ENCODE measurements around the gene CCDC51. TPM values are rescaled to one million over a fixed set of nuclear protein-coding genes. Genes with fewer than 3 reads are reported as not detected.

Gene CCDC51
- total and polyA plus RNA-seq, 2 of the 13 experiments (the other 11 are each of a cell fraction or from before 2014, with no cell fraction given): 18.1 to 29.4 TPM

- TF ChIP-seq ZBTB20 (CRISPR knock-in tag; IDR thresholded peaks at IDR 0.05; ENCODE audit: borderline replicate concordance, low read depth) (0 out of 2 replicates have a peak, but pooled peaks have one; percentile 27), POLR2AphosphoS5 (IDR thresholded peaks at IDR 0.05; ENCODE audit: low read depth, low read length) (no peak), ZNF7 (CRISPR knock-in tag; IDR thresholded peaks at IDR 0.05) (no peak), CTCF (CRISPR knock-in tag; IDR thresholded peaks at IDR 0.05) (peak; percentile 100), SOX5 (CRISPR knock-in tag; IDR thresholded peaks at IDR 0.05; ENCODE audit: borderline replicate concordance) (peak; percentile 47; the same call in 1 of the 2 replicates), ZNF101 (CRISPR knock-in tag; IDR thresholded peaks at IDR 0.05; ENCODE audit: borderline replicate concordance, low read depth) (0 out of 2 replicates have a peak, but pooled peaks have one; percentile 26), USF2 (IDR thresholded peaks at IDR 0.05; ENCODE audit: low read depth, low read length) (no peak), USF2 (CRISPR knock-in tag; IDR thresholded peaks at IDR 0.05; ENCODE audit: borderline replicate concordance) (no peak), ZNF350 (CRISPR knock-in tag; IDR thresholded peaks at IDR 0.05; ENCODE audit: borderline replicate concordance, low read depth) (peak; percentile 68), CSRNP2 (CRISPR knock-in tag; conservative IDR thresholded peaks at IDR 0.05; ENCODE audit: low read depth) (no peak), NR2F2 (IDR thresholded peaks at IDR 0.05; ENCODE audit: borderline replicate concordance, low read depth) (no peak), SIX4 (CRISPR knock-in tag; IDR thresholded peaks at IDR 0.05) (no peak), NR2C2 (CRISPR knock-in tag; IDR thresholded peaks at IDR 0.05; ENCODE audit: borderline replicate concordance) (peak; percentile 46; the same call in 1 of the 2 replicates), DR1 (CRISPR knock-in tag; IDR thresholded peaks at IDR 0.05) (no peak)
- TF ChIP-seq, protein P1, sequence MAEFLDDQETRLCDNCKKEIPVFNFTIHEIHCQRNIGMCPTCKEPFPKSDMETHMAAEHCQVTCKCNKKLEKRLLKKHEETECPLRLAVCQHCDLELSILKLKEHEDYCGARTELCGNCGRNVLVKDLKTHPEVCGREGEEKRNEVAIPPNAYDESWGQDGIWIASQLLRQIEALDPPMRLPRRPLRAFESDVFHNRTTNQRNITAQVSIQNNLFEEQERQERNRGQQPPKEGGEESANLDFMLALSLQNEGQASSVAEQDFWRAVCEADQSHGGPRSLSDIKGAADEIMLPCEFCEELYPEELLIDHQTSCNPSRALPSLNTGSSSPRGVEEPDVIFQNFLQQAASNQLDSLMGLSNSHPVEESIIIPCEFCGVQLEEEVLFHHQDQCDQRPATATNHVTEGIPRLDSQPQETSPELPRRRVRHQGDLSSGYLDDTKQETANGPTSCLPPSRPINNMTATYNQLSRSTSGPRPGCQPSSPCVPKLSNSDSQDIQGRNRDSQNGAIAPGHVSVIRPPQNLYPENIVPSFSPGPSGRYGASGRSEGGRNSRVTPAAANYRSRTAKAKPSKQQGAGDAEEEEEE (CRISPR knock-in tag; IDR thresholded peaks at IDR 0.05; ENCODE audit: borderline replicate concordance): no peak
- TF ChIP-seq, protein P2, sequence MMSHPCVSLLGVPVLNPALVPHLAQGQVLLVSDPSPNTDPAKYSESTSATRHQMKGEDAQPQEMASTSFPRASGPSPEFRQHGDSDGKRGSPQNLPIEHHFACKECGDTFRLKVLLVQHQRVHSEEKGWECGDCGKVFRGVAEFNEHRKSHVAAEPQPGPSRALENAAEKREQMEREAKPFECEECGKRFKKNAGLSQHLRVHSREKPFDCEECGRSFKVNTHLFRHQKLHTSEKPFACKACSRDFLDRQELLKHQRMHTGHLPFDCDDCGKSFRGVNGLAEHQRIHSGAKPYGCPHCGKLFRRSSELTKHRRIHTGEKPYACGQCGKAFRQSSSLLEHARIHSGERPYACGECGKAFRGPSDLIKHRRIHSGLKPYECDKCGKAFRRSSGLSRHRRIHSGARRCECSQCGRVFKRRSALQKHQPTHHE (CRISPR knock-in tag; IDR thresholded peaks at IDR 0.05; ENCODE audit: borderline replicate concordance): no peak
- TF ChIP-seq, protein P3, sequence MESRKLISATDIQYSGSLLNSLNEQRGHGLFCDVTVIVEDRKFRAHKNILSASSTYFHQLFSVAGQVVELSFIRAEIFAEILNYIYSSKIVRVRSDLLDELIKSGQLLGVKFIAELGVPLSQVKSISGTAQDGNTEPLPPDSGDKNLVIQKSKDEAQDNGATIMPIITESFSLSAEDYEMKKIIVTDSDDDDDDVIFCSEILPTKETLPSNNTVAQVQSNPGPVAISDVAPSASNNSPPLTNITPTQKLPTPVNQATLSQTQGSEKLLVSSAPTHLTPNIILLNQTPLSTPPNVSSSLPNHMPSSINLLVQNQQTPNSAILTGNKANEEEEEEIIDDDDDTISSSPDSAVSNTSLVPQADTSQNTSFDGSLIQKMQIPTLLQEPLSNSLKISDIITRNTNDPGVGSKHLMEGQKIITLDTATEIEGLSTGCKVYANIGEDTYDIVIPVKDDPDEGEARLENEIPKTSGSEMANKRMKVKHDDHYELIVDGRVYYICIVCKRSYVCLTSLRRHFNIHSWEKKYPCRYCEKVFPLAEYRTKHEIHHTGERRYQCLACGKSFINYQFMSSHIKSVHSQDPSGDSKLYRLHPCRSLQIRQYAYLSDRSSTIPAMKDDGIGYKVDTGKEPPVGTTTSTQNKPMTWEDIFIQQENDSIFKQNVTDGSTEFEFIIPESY (CRISPR knock-in tag; IDR thresholded peaks at IDR 0.05): peak; percentile 73
These were observed 4.0 kb downstream of the CCDC51 start (continued) for GRCh38 chr3:48435774-48436476.

All from HepG2 (cell line).